ENCODE data around the gene CCDC107.

The CCDC107 gene

DNA sequence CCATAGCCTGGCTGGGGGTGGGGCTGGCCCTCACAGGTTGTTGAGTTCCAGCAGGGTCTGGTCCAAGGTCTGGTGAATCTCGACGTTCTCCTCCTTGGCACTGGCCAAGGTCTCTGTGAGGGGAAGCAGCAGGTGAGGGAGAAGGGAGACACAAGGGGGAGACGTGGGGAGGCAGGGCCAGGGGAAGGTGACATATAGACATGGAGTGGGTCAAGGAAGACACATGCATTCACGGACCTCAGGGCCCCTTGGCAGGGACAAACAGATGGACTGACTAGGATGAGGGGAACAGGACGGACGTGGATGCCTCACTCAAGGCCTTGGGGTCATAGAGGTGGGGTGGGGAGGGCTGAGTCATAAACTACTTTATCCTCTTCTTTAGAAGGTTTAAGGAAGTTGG is 24.0 kb downstream of the CCDC107 start:
- in situ Hi-C loops (cut with HindIII; ENCODE audit: low sequenced_read_pairs): loop anchor here (5.0 kb wide), 2 partner anchors 45 to 55 kb away; no protein-coding TSS in a partner anchor

GRCh38 chr9:35682520-35683315 is 24.6 kb downstream of the CCDC107 start:
- in situ Hi-C loops (cut with HindIII; ENCODE audit: low sequenced_read_pairs): loop anchor here (5.0 kb wide), 2 partner anchors 45 to 55 kb away; no protein-coding TSS in a partner anchor

- in situ Hi-C loops (cut with HindIII; ENCODE audit: low sequenced_read_pairs): loop anchor here (5.0 kb wide), 2 partner anchors 44 to 56 kb away; no protein-coding TSS in a partner anchor
Measured at GRCh38 chr9:35683323-35683722, 25.2 kb downstream of the CCDC107 start.

DNA sequence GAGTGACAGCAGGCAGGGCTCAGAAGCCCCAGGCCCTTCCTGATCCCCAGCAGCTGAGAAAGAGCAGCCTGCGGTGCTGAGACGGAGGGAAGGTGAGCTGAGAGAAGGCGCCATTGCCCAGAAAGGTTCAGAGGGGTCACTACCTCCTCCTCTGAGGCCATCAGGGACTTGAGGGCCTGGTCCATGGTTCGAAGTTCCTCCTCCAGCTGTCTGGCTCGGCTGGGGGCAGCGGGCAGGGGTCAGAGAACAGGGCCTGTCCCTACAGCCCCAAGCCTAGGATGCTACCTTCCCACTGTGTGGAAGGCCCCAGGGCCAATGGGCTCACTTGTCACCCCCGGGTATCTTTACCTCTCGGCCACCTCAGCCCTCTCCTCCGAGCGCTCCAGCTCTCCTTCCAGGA is 26.8 kb downstream of the CCDC107 start:
- in situ Hi-C loops (cut with HindIII; ENCODE audit: low sequenced_read_pairs): loop anchor here (5.0 kb wide), 2 partner anchors 42 to 58 kb away; no protein-coding TSS in a partner anchor

GRCh38 chr9:35685506-35685905 is 27.4 kb downstream of the CCDC107 start:
- in situ Hi-C loops (cut with HindIII; ENCODE audit: low sequenced_read_pairs): no loop called here

DNA sequence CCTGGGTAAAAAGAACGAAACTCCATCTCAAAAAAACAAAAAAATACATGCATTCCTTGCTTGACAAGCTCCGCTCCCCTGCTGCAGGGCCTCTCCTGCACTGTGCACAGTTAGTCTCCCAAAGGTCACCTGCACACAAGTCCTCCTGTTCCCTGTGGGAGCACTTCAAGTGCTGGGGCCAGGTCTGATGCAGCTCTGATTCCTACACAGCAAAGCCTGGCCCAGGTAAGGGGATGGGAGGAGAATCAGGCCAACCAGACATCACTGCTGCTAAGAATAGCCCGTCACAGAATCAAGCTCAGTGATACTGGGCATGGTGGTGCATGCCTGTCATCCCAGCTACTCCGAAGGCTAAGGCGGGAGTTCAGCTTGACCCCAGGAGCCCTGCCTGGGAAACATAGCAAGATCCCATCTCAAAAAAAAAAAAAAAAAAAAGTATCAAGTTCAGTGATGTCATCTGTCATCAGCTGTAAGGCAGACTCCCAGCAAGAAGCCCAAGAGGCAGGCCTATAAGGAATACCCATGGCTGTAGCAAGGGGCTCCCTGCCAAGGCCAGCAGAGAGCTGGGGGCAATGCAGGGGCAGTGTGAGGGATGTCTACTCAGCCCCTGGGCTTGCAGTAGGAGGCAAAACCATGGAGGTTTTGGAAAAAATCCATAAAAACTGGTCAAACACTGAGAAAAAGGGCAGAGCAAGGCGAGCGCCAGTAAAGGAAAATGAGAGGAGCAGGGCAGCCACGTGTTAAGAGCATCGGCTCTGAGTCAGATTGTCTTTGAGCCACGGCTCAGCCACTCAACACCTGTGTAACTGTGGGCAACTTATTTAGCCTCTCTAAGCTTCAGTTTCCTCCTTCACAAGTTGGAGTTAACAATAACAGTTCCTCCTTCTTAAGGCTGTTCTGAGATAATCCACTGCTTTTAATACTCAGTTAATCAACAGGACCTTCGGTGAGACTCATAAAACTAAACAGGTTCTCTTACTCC is 28.4 kb downstream of the CCDC107 start:
- in situ Hi-C loops (cut with HindIII; ENCODE audit: low sequenced_read_pairs): no loop called here

- in situ Hi-C loops (cut with HindIII; ENCODE audit: low sequenced_read_pairs): no loop called here
Measured at GRCh38 chr9:35687306-35687705, 29.2 kb downstream of the CCDC107 start.

DNA sequence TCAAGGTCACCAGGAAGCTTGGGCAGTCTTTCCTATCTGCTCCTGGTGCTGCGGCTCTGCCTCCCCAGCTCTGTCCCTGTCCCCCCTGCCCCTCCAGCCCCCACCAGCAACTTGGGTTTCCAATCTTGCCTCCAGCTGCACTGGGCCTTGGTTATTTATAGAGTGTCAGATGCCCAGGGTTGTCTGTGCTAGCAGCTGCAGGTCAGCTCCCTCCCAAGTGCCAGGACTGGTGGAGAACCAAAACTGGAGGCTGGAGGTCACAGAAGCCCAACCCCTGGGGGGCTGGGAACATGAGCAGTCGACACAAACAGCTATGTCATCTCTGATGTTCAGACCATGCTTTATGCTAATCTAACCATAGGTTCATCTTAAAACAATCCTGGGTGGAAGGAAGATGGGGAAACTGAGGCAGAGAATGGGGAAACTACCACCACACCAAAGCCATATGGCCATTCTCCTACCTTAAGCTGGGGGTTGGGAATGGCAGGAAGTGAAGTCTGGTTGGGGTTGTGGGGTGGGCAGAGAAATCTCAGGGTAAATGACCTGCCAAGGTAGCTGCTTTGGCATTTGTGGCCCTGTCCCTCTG is 30.0 kb downstream of the CCDC107 start:
- in situ Hi-C loops (cut with HindIII; ENCODE audit: low sequenced_read_pairs): no loop called here

- in situ Hi-C loops (cut with HindIII; ENCODE audit: low sequenced_read_pairs): no loop called here
Measured at GRCh38 chr9:35688558-35689541, 30.8 kb downstream of the CCDC107 start.

DNA sequence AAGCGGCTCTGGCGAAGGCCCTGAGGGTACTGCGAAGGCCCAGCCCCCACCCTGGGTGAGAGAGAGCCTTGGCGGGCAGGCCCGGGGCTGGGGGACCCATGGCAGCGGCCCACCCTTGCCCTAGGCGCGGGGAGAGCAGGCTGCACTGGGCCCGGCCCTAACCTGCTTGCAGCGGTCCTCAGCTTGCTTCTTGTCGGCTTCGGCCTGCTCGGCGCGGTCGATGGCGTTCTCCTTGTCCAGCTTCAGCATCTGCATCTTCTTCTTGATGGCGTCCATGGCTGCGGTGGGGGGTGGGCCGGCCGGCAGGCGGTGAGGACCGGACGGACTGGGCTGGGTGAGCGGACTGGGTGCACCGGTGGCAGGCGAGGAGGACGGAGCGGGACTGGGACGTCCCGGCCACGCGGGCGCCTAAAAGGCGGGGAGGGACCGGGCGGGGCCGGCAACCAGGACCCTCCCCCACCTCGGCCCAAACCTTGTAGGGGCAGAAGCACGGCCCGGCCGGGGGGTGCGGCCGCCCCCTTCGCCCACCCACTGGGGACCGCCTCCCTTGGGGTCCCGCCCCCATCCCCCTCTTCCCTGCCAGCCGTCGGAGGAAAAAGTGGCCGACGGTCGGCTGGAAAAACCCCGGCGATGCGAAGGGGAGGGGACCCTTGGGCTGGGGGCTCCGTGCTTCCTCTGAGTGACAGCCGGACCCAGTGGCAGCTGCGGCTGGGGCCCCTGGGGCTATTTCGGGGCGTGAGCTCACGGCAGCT is 31.6 kb downstream of the CCDC107 start, which contains the start of gene TPM2:
TSS of gene TPM2 (minus strand) at position 384 of the 752 bp plus-strand sequence. CDS start at position 276, 108 bp downstream.
- in situ Hi-C loops (cut with HindIII; ENCODE audit: low sequenced_read_pairs): no loop called here

DNA sequence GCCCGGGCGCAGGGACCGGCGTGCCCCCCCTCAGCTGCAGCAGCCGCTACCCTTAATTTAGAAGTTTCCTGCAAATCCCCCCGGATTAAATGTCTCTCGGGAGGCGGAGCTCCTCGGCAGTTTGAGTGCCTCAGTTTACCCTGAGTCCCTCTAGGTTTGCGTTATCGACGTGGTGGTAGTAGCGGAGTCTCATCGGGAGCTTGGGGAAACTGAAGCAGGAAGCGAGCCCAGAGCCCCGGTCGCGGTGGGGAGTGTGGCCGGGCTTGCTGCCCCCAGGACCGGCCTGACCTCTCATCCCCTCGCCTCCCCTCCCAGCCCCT is 32.2 kb downstream of the CCDC107 start:
- in situ Hi-C loops (cut with HindIII; ENCODE audit: low sequenced_read_pairs): no loop called here

GRCh38 chr9:35690614-35691333 is 32.7 kb downstream of the CCDC107 start:
- in situ Hi-C loops (cut with HindIII; ENCODE audit: low sequenced_read_pairs): no loop called here

DNA sequence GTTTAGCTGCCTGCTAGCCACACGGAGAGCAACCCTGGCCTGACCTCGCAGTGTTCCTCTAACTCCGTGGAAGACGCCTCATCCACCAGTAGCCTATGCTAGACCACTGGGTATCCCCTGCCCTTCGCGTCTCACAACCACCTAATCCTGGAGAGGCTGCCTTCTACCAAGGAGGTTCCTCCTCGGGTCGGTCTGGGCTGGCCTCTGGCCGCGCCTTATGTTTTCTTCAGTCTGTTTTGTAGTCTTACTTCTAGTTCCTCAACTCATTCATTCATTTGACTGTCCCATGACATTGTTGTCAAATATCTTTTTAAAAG is 33.2 kb downstream of the CCDC107 start:
- in situ Hi-C loops (cut with HindIII; ENCODE audit: low sequenced_read_pairs): no loop called here

- in situ Hi-C loops (cut with HindIII; ENCODE audit: low sequenced_read_pairs): no loop called here
Measured at GRCh38 chr9:35691757-35692301, 33.7 kb downstream of the CCDC107 start.

DNA sequence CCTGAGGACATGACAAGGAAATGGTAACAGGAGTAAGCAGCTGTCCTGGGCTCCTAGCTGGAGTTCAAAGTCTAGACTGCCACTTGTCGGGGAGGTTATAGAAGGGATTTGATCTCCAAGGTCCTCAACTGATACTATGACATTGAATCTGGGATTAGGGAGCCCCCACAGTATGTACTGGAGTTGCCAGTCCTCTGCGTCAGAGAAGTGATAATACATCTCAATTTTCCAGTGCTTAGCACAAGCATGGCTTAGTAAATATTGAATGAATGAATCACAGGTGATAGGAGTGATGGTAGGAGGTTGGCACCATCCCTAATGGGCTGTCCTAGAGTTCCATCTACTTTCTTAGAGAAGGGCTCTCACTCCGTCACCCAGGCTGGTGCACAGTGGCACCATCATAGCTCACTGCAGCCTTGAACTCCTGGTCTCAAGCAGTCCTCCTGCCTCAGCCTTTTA is 37.9 kb downstream of the CCDC107 start:
- in situ Hi-C loops (cut with HindIII; ENCODE audit: low sequenced_read_pairs): no loop called here

GRCh38 chr9:35696520-35697215 is 38.6 kb downstream of the CCDC107 start:
- in situ Hi-C loops (cut with HindIII; ENCODE audit: low sequenced_read_pairs): no loop called here

DNA sequence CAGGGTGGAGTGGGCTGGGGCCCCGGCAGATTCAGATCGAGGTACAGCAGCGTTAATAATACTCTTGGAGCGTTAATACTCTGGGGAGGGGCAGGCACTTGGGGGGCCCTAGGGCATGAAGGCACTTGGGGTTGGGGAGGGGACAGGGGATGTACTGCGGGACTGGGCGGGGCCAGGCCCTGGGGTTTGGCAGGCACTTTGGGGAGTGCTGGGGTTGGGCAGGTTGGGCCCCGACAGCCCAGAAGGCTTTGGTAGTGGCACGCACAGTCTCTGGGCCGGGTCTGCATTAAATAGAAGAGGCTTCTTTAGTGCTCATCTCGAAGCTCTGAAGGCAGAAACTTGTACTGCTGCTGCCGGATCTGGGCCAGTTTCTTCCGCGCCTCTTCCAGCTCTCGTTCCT is 39.4 kb downstream of the CCDC107 start:
- in situ Hi-C loops (cut with HindIII; ENCODE audit: low sequenced_read_pairs): no loop called here

DNA sequence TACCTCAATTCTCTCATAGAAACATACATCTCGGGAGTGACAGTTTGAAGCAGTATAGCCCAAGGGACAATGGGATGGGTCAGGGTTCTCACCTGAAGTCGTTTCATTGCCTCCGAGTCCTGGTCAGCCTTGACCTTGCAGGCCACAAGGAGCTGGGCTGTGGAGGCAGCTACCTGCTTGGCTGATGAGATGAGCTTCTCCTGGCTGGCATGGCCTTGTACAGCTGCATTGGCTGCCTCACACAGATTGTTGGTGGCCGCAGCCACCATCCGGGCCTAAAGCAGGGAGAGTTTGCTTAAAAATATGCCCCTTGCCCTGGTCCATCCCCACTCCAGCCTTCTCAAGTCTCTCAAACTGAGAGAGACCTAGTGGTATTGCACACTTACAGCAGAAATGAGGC is 40.1 kb downstream of the CCDC107 start:
- in situ Hi-C loops (cut with HindIII; ENCODE audit: low sequenced_read_pairs): no loop called here
